Endothelial cell of umbilical vein (primary cell): ENCODE data around the gene PKNOX2. TPM values are rescaled to one million over a fixed set of nuclear protein-coding genes. Genes with fewer than 3 reads are reported as not detected.

Experiments
- BruUV-seq: library from RNA; stranded (reverse); fragments of 400-500 nt; replicated peaks from 2 replicates; lab custom pipeline; 2021; lab: Mats Ljungman, UMichigan
- CTCF ChIA-PET: fragments of 300-600, 350-600 bp; sonication (Branson Sonifier 250); formaldehyde crosslinking; loops from one replicate; lab custom pipeline; 2021; ENCODE audit warnings: antibody characterized with exemption, inconsistent platforms; lab: Charles Lee
- POLR2A ChIA-PET: fragments of 300-600, 350-600 bp; sonication (Branson Sonifier 250); formaldehyde crosslinking; loops from one replicate; lab custom pipeline; 2021; ENCODE audit warnings: antibody characterized with exemption, inconsistent platforms; lab: Charles Lee
- DNase-seq: peaks from one replicate; pipeline ENCODE4 v3.0.0-alpha.2; 2011; ENCODE audit warnings: low read depth, low spot score
- FAIRE-seq: peaks from 2 replicates; lab custom pipeline; 2011; peaks lifted over from hg19 to GRCh38; lab: Jason Lieb, UNC
- H2AFZ ChIP-seq: 2 replicates; pipeline ENCODE4 v1.6.0; 2012; ENCODE audit warnings: low read depth, low read length, control low read depth, inconsistent platforms
- H3K27ac ChIP-seq: 2 replicates; pipeline ENCODE4 v1.5.1; 2011; ENCODE audit warnings: low read depth, mild to moderate bottlenecking, control low read depth, low read length, moderate library complexity; ENCODE audit not compliant: insufficient read depth
- H3K27me3 ChIP-seq, 2 experiments: 2 replicates each; pipeline versions ENCODE4 v1.6.0 to v1.6.1; 2011; ENCODE audit warnings: low read length in 2 of 2, mixed read lengths in 1 of 2; ENCODE audit not compliant: control insufficient read depth in 2 of 2, insufficient read depth in 2 of 2
- H3K36me3 ChIP-seq, 2 experiments: 2 replicates in 1 of 2; 3 replicates in 1 of 2; pipeline ENCODE4 v1.5.1; 2011; ENCODE audit warnings: low read length in 2 of 2, mild to moderate bottlenecking in 1 of 2, moderate library complexity in 1 of 2; ENCODE audit not compliant: control insufficient read depth in 2 of 2, insufficient read depth in 2 of 2; ENCODE audit errors: extremely low read depth in 1 of 2
- H3K4me1 ChIP-seq: 3 replicates; pipeline ENCODE4 v1.5.1; 2011; ENCODE audit warnings: mild to moderate bottlenecking, low read length; ENCODE audit not compliant: control insufficient read depth, insufficient read depth; ENCODE audit errors: extremely low read depth
- H3K4me2 ChIP-seq: 2 replicates; pipeline ENCODE4 v1.6.1; 2011; ENCODE audit warnings: low read length, control low read depth, mixed read lengths; ENCODE audit not compliant: insufficient read depth
- H3K4me3 ChIP-seq, 3 experiments: fragments of 200-600 bp in 1 of 3; sonication (generic), shearing (Covaris generic) in 1 of 3; replicated peaks in 1 of 3; 2 replicates each; pipeline ENCODE4 v1.5.1; 2011 to 2016; ENCODE audit warnings: control low read depth in 3 of 3, low read length in 3 of 3, mild to moderate bottlenecking in 2 of 3, inconsistent platforms in 1 of 3, low read depth in 1 of 3, moderate library complexity in 1 of 3; ENCODE audit not compliant: insufficient read depth in 1 of 3
- H3K79me2 ChIP-seq: 2 replicates; pipeline ENCODE4 v1.6.0; 2012; ENCODE audit warnings: low read length, inconsistent platforms; ENCODE audit not compliant: control insufficient read depth, insufficient read depth
- H3K9ac ChIP-seq: replicated peaks from 2 replicates; pipeline ENCODE3; 2011; ENCODE audit warnings: low read length, control low read depth; ENCODE audit not compliant: insufficient read depth; ENCODE audit errors: extremely low read depth
- H3K9me1 ChIP-seq: replicated peaks from 3 replicates; pipeline ENCODE4 v1.6.0; 2011; ENCODE audit warnings: mild to moderate bottlenecking, low read length; ENCODE audit not compliant: control insufficient read depth, insufficient read depth; ENCODE audit errors: extremely low read depth
- H3K9me3 ChIP-seq: replicated peaks from 2 replicates; pipeline ENCODE4 v1.5.1; 2012; ENCODE audit warnings: low read length, inconsistent platforms; ENCODE audit not compliant: control insufficient read depth, insufficient read depth
- H4K20me1 ChIP-seq: replicated peaks from 2 replicates; pipeline ENCODE3; 2011; ENCODE audit warnings: mild to moderate bottlenecking, low read length; ENCODE audit not compliant: control insufficient read depth, insufficient read depth; ENCODE audit errors: extremely low read depth
- EZH2 ChIP-seq: IDR thresholded peaks from 2 replicates; pipeline ENCODE4 v1.6.1; 2012; ENCODE audit warnings: borderline replicate concordance, low read depth, mild to moderate bottlenecking, moderate library complexity, low read length, inconsistent platforms; ENCODE audit not compliant: severe bottlenecking
- FOS ChIP-seq: IDR thresholded peaks from 2 replicates; pipeline ENCODE4 v1.6.1; 2011; ENCODE audit warnings: mild to moderate bottlenecking, low read length, moderate library complexity, borderline replicate concordance; ENCODE audit not compliant: insufficient read depth
- JUN ChIP-seq: IDR thresholded peaks from 2 replicates; pipeline ENCODE4 v1.6.1; 2011; ENCODE audit warnings: borderline replicate concordance, low read depth; ENCODE audit not compliant: insufficient read length, insufficient read depth
- MAX ChIP-seq: IDR thresholded peaks from 2 replicates; pipeline ENCODE4 v1.6.1; 2011; ENCODE audit not compliant: insufficient read depth, insufficient read length
- POLR2A ChIP-seq: IDR thresholded peaks from 2 replicates; pipeline ENCODE4 v1.6.1; 2012; ENCODE audit warnings: low read depth, mild to moderate bottlenecking, control low read depth, low read length
- POLR2AphosphoS5 ChIP-seq: IDR thresholded peaks from 2 replicates; pipeline ENCODE4 v1.6.1; 2012; ENCODE audit warnings: low read depth, mild to moderate bottlenecking, control low read depth, low read length, moderate library complexity; ENCODE audit not compliant: insufficient read depth
- dilution Hi-C: fragments of 300-500 bp; cut with MboI; formaldehyde crosslinking; loops from one replicate; pipeline ENCODE4 v1.15.0; 2019; ENCODE audit warnings: low sequenced_read_pairs; ENCODE audit not compliant: extremely low pct_ligation_motif_present
- intact Hi-C: fragments of 100-400 bp; cut with micrococcal nuclease; formaldehyde crosslinking; loops from one replicate; pipeline ENCODE4 v1.10.0; 2022
- polyA plus RNA-seq, 4 experiments: library from polyadenylated mRNA; depleted of rRNA in 3 of 4; stranded (reverse) in 3 of 4; unstranded in 1 of 4; fragments of >200 nt; gene quantifications; 2 replicates each; pipeline versions ENCODE4 v1.2.1 to v1.2.3, GENCODE V29; 2011 to 2012; ENCODE audit warnings: missing spikeins in 1 of 4
- total RNA-seq: library from RNA; stranded (reverse); gene quantifications from 2 replicates; pipeline ENCODE4 v1.2.3, GENCODE V29; 2021

PKNOX2 gene
- total and polyA plus RNA-seq, 2 donors (not counting 3 experiments of a cell fraction or from before 2014, with no cell fraction given): 0.11 to 0.91 TPM

- H3K4me1 ChIP-seq: no peaks in the 10 kb centered on the region
- FAIRE-seq (no peak), DNase-seq (no peak)
- no peak for TF ChIP-seq POLR2AphosphoS5
- TF ChIP-seq FOS: no peak
- no peak for TF ChIP-seq POLR2A
- dilution Hi-C loops (no loop called here), intact Hi-C loops (no loop called here)
- H3K27me3 ChIP-seq: peaks cover 4 to 14% of the 10 kb centered on the region in 2 experiments
- no peaks in the 10 kb centered on the region for H3K36me3 ChIP-seq
- H3K79me2 ChIP-seq: no peaks in the 10 kb centered on the region
- ChIA-PET CTCF (no interaction called here), POLR2A (no interaction called here)
- H3K4me2 ChIP-seq: no peak overlapping the region
- H3K9ac ChIP-seq: no peak overlapping the region
- H3K27ac ChIP-seq: no peak overlapping the region
- BruUV-seq: no TSS peak
- no peaks in the 10 kb centered on the region for H4K20me1 ChIP-seq
- no peaks in the 10 kb centered on the region for H3K9me3 ChIP-seq
- no peaks in the 10 kb centered on the region for H3K9me1 ChIP-seq
- no peak overlapping the region for H2AFZ ChIP-seq
- no peak overlapping the region for H3K4me3 ChIP-seq
Observed at GRCh38 chr11:125183641-125184040, 19.1 kb downstream of the PKNOX2 start.

GRCh38 chr11:125188021-125188420 is 23.5 kb downstream of the PKNOX2 start:
- intact Hi-C loops (no loop called here), dilution Hi-C loops (no loop called here)
- DNase-seq: no peak
- Histone ChIP-seq H2AFZ (no peak overlapping the region), H3K4me3 (no peak overlapping the region), H3K4me1 (peaks cover 8% of the 10 kb centered on the region), H3K36me3 (no peaks in the 10 kb centered on the region), H3K27ac (no peak overlapping the region), H3K79me2 (no peaks in the 10 kb centered on the region), H4K20me1 (no peaks in the 10 kb centered on the region), H3K9me3 (no peaks in the 10 kb centered on the region), H3K27me3 (peaks cover 2 to 18% of the 10 kb centered on the region in 2 experiments), H3K4me2 (no peak overlapping the region), H3K9ac (no peak overlapping the region), H3K9me1 (no peaks in the 10 kb centered on the region)
- TF ChIP-seq MAX (no peak), POLR2AphosphoS5 (no peak), FOS (peak; percentile 8), EZH2 (no peak), JUN (no peak)
- BruUV-seq: no TSS peak
- no peak for FAIRE-seq
- CTCF ChIA-PET: interaction anchor here (1.4 to 1.9 kb wide), 2 partner anchors 22 to 158 kb away, joined by 4 read pairs; no protein-coding TSS in a partner anchor
- POLR2A ChIA-PET: no interaction called here
